ENCODE measurements around the gene ALB. TPM values are rescaled to one million over a fixed set of nuclear protein-coding genes. Genes with fewer than 3 reads are reported as not detected.

ALB gene
- total and polyA plus RNA-seq, 2 of the 8 experiments (the other 6 are each of a cell fraction or from before 2014, with no cell fraction given): 0.12 TPM; not detected in 1

- no peak overlapping the region for H2BK15ac ChIP-seq (ENCODE audit: low read length)
- CTCF ChIA-PET (ENCODE audit: partially characterized antibody): interaction anchor here (0.8 to 1.1 kb wide), 2 partner anchors 18 to 28 kb away, joined by 3 to 4 read pairs; no protein-coding TSS in a partner anchor
These were observed 48.1 kb downstream of the ALB start for GRCh38 chr4:73451981-73452747.

More at GRCh38 chr4:73451981-73452747, 48.1 kb downstream of the ALB start:
- POLR2A ChIA-PET (ENCODE audit: partially characterized antibody): interaction anchor here (1.5 kb wide), 1 partner anchor 16 kb away, joined by 3 read pairs; no protein-coding TSS in a partner anchor
- H4K8ac ChIP-seq (ENCODE audit: extremely low read depth, insufficient read depth, low read length): no peak overlapping the region
- H3K79me2 ChIP-seq (ENCODE audit: control insufficient read depth in 1 of 2, insufficient read depth in 2 of 2, low read length in 2 of 2): no peaks in the 10 kb centered on the region
- FAIRE-seq (no peak), DNase-seq (ENCODE audit: low read depth in 1 of 2, low spot score in 2 of 2) (no peak)
- H3K36me3 ChIP-seq (ENCODE audit: control insufficient read depth in 2 of 4, insufficient read depth in 4 of 4, low read length in 3 of 4): peaks cover 0 to 2% (median 0%) of the 10 kb centered on the region in 4 experiments; a peak in 2 of 8 replicates
- H3K9me3 ChIP-seq (ENCODE audit: insufficient read depth in 2 of 2, low read depth in 1 of 2, low read length in 1 of 2): no peaks in the 10 kb centered on the region
- peak overlapping the region; percentile 82; the same call in 1 of the 2 replicates for H2BK5ac ChIP-seq (ENCODE audit: low read depth, low read length)
- H2BK120ac ChIP-seq (replicated peaks; ENCODE audit: low read depth, low read length): no peak overlapping the region
- WGBS, 2 experiments (ENCODE audit: extremely low coverage in 1 of 2, insufficient coverage in 1 of 2, insufficient read length in 1 of 2, insufficient replicate concordance in 2 of 2, low coverage in 1 of 2, low lambda C conversion rate in 2 of 2, missing lambda C conversion rate in 1 of 2): 52% methylated on average over 4 of the region's 4 CpGs; no CpG with 5 or more reads in 1 of the 2 experiments
- peak overlapping the region; percentile 22; the same call in 1 of the 2 replicates for H2BK12ac ChIP-seq (ENCODE audit: low read depth, low read length)
- H3K14ac ChIP-seq (ENCODE audit: insufficient read length): no peak overlapping the region
- H3K9ac ChIP-seq (replicated peaks in 1 of 4; ENCODE audit: extremely low read depth in 1 of 4, low read depth in 3 of 4, low read length in 3 of 4): no peak overlapping the region
- H2AK5ac ChIP-seq (ENCODE audit: low read depth, low read length): no peak overlapping the region
- peak overlapping the region; percentile 36; the same call in 1 of the 2 replicates for H2BK20ac ChIP-seq (ENCODE audit: low read length)
- H3K4me3 ChIP-seq (ENCODE audit: extremely low read depth in 1 of 4, insufficient read depth in 2 of 4, low read depth in 3 of 4, low read length in 4 of 4): peak overlapping the region in 1 of 4 experiments; percentile 13; a peak in 1 of 8 replicates
- H3K4me1 ChIP-seq (replicated peaks in 1 of 4; ENCODE audit: control insufficient read depth in 3 of 4, insufficient read depth in 4 of 4, low read length in 3 of 4): peaks cover 5 to 25% (median 14%) of the 10 kb centered on the region in 4 experiments
- no peaks in the 10 kb centered on the region for H4K20me1 ChIP-seq (replicated peaks in 1 of 2; ENCODE audit: control insufficient read depth in 1 of 2, insufficient read depth in 2 of 2, low read length in 2 of 2)
- H4K91ac ChIP-seq (replicated peaks; ENCODE audit: insufficient read length, low read length): peak overlapping the region; percentile 30
- no peaks in the 10 kb centered on the region for H3K23me2 ChIP-seq (ENCODE audit: low read depth, low read length)
- peak overlapping the region; percentile 52; the same call in 1 of the 2 replicates for H3K18ac ChIP-seq (ENCODE audit: extremely low read depth, low read length)
- no peak for TF ChIP-seq CREB1 (IDR thresholded peaks at IDR 0.05)
- H3K56ac ChIP-seq (replicated peaks; ENCODE audit: insufficient read length, low read depth, low read length): no peak overlapping the region
- no peak overlapping the region for H3K23ac ChIP-seq (ENCODE audit: insufficient read length)
- no peaks in the 10 kb centered on the region for H3K27me3 ChIP-seq (replicated peaks in 1 of 4; ENCODE audit: control insufficient read depth in 3 of 4, extremely low read depth in 1 of 4, insufficient read depth in 3 of 4, low read length in 3 of 4)
- no peak overlapping the region for H2AFZ ChIP-seq (ENCODE audit: low read length)
- no peak overlapping the region for H3K4ac ChIP-seq (replicated peaks; ENCODE audit: insufficient read length, low read depth, low read length)
- no peak overlapping the region for H4K5ac ChIP-seq (ENCODE audit: insufficient read length, low read depth, low read length)
- H3K79me1 ChIP-seq (ENCODE audit: low read depth, low read length): no peaks in the 10 kb centered on the region
- peak overlapping the region; percentile 41 to 62 for H3K4me2 ChIP-seq (ENCODE audit: insufficient read depth in 1 of 2, low read depth in 2 of 2, low read length in 2 of 2)
- H3K27ac ChIP-seq (ENCODE audit: low read depth, low read length): peak overlapping the region; percentile 18; the same call in 1 of the 2 replicates

All from H1 (cell line).